CD1c-positive myeloid dendritic cell (primary cell): Measurements from ENCODE around the gene CALN1.

ENCODE experiments used
- DNase-seq: peaks from one replicate; pipeline ENCODE4 v3.0.0-alpha.2; 2016; ENCODE audit errors: extremely low spot score

CALN1 gene

GRCh38 chr7:72187179-72187578, 225.0 kb downstream of the CALN1 start:
- DNase-seq, result no peak

GRCh38 chr7:72183835-72184234, 228.3 kb downstream of the CALN1 start:
- peak; percentile 12 for DNase-seq

- no peak for DNase-seq
Observed at GRCh38 chr7:72182036-72182435, 230.1 kb downstream of the CALN1 start.

GRCh38 chr7:72176875-72177274, 235.3 kb downstream of the CALN1 start:
- DNase-seq, result no peak

- no peak for DNase-seq
Observed at GRCh38 chr7:72170475-72170874, 241.7 kb downstream of the CALN1 start.

- DNase-seq, result no peak
Observed at GRCh38 chr7:72163271-72163670, 248.9 kb downstream of the CALN1 start.

DNA sequence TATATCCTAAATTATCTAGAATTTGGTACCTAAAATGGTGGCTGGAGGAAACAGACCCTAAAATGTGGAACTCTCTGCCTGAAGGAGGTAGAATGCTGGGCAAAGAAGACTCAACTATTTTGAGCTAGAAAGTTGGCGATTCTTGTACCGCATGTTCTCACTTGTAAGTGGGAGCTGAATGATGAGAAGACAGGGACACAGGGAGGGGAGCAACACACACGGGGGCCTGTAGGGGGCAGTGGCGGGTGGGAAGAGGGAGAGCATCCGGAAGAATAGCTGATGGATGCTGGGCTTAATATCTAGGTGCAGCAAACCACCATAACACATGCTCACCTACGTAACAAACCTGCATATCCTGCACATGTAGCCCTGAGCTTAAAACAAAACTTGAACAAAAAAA, 250.6 kb downstream of the CALN1 start:
- DNase-seq, result no peak

- DNase-seq, result no peak
Observed at GRCh38 chr7:72159911-72160310, 252.2 kb downstream of the CALN1 start.

DNA sequence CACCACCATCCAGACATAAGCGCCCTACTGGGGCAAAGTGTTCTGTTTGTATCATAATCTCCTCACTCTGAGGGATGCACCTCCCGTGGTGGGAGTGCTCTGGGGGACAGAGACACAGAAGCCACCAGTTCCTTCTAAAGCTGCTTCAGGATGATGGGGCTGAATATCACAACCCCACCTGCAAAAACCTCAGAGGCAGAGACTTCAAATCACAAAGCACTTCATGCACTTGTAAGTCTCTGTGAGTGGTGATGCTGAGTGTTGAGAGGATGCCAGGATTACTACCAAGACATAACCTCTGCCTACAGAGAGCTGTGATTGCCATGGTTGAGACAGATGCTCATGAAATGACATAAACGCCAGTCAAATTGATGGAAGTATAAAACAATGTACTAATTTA, 255.5 kb downstream of the CALN1 start:
- no peak for DNase-seq

- DNase-seq, result no peak
Observed at GRCh38 chr7:72153132-72153512, 259.0 kb downstream of the CALN1 start.

DNA sequence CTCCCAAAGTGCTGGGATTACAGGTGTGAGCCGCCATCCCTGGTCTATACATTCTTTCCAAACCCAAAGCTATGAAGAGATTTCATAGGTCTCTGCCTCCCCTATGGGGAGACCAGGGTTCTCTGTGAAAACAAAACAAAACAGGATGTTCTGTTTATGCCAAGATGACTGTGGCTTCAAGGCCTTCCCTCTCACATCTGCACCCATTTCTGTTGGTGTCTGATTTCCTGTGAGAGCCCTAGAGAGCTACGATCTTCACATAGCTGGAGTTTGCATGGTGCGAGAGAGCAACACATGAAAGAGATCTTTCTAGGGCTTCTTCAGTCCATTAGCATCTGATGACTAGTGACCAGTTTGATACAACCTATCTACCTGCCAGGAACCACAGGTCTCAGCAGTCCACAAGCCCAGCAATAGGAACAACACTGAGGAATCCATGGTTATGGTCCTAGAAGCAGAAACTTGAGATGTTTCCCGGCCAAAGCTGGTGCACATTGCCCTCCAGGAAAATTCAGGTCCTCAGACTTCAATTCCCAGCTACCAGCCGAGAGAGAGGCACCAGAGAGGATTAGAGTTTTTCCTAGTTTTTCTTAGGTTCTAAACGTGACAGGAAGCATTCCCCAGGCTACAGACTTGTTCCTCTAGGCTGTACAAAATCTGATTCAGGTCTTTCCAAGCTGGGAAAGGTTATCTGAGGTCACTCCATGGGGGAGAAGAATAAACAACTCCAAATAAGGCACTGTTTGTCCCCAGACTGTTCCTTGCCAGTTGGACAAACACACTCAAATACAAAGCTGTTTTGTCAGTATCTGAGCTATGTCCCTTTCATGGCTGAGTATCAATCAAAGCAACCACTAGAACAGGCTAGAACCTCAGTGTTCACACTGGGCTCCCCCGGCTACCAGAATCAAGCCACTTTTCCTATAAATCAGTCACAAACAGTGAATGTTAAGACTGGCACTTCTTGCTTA, 259.7 kb downstream of the CALN1 start:
- DNase-seq, result no peak

DNA sequence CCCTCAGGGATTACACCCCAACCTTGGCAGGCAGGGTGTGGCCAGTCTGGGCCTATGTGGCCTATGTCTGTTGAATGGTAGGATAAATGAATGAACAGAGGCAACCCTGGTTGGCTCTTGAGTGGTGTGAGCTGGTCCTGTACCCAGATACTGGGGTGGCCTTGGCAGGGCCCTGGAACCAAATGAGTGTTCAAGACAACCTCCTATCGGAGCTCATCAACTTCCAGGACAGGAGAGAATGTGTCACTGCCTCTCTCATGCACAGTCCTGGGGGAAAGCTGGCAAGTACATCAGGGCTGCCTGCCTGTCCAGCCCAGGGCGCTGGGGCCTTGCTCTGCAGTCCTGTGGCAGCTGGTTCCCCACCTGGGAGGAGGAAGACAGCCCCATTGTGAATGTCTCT, 271.6 kb downstream of the CALN1 start:
- no peak for DNase-seq

DNA sequence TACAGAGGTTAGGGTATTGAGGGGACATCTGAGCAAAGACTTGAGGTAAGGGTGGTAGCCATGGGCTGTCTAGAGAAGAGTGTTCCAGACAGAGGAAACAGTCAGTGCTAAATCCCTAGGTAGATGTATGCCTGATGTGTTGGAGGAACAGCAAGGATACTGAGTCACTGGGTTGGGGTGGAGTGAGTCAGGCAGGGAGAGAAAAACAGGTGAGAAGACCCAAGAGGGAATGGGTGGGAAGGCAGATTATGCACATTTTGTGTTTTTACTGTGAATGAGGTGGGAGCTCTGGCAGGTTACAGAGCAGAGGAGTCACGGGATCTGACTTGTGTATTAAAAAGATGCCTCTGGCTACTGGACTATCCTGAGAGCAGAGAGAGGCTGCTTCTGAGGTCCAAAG, 285.0 kb downstream of the CALN1 start:
- no peak for DNase-seq

DNA sequence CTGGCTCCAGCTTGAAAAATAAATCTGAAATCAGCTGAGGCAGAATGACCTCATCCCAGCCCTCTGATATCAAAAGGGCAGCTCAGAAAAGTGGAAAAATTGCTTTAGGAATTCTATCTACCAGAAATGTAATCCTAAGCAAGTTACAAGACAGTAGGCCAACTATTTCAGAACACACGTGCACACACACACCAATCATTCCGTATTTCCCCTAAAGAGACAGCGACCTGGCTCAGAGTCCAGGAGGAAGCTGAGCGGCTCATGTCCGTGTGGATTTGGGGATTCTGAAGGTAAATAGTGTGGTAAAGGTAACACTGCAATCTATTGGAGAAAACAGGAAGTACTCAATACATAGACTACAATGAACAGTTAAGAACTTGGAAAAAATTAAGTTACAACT, 288.2 kb downstream of the CALN1 start:
- no peak for DNase-seq

GRCh38 chr7:72118366-72118765, 293.8 kb downstream of the CALN1 start:
- no peak for DNase-seq

- DNase-seq, result no peak
Observed at GRCh38 chr7:72114129-72114528, 298.0 kb downstream of the CALN1 start.

- no peak for DNase-seq
Observed at GRCh38 chr7:72112992-72113391, 299.1 kb downstream of the CALN1 start.

GRCh38 chr7:72112530-72112929, 299.6 kb downstream of the CALN1 start:
- no peak for DNase-seq

GRCh38 chr7:72111086-72111485, 301.1 kb downstream of the CALN1 start:
- no peak for DNase-seq

DNA sequence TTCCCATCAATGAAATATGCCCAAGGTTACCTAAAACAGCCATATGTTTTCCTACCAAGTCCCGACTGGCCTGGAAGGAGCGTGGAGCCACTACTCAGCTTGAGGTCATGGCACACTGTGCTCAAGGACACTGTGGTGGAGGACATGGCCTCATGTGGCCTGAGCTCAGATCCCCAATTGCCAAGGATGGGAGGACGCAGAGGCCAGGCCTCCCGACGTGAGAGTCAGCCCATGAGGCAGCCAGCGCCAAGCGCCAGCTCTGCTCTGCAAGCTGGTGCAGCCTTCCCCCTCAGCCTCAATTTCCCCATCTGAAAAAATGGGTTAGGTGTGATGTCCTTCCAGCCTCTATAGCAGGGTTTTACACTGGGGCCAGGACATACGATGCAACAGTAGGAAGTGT, 302.6 kb downstream of the CALN1 start:
- DNase-seq, result no peak

DNA sequence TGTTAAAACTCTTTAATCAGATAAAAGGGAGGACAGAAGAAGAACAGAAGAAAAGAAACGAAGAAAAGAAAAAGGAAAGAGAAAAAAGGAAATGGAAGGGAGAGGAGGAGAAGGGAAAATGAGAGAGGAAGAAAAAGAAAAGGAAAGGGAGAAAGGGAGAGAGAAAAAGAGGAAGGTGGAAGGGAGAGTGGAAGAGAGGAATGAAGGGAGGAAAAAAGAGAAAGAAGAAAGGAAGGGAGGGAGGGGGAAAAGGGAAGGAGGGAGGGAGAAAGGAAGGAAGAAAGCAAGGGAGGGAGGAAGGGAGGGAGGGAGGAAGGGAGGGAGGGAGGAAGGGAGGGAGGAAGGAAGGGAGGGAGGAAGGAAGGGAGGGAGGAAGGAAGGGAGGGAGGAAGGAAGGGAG, 305.7 kb downstream of the CALN1 start:
- no peak for DNase-seq

DNA sequence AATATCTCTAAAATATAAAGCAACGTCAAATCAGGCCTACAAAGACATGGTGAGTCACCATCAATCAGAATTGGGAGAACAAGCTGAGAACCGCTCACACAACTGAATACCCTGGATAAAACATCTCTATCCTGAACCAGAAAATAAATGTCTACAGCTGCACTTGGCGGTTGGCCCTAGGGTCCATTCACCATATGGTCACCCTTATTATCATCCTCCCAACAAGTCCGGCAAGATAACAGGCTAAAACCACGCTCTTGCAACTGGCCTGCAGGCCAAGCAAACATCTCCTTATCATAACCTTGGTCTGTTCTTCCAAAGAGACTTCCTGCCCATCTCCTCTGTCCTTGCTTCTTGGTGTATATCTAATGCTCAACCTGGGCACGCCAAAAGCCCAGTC, 310.7 kb downstream of the CALN1 start:
- DNase-seq, result no peak

GRCh38 chr7:72099784-72100183, 312.4 kb downstream of the CALN1 start:
- DNase-seq, result no peak
